GM20000 (cell line): Measurements from ENCODE around the gene CEP72.

Experiments used
- DNase-seq: peaks from one replicate; pipeline ENCODE4 v3.0.0; 2012; ENCODE audit warnings: low spot score
- TF ChIP-seq, protein P1 (sequence below): IDR thresholded peaks from 2 replicates; pipeline ENCODE4 v1.5.1; 2012; ENCODE audit warnings: mild to moderate bottlenecking, control low read depth; ENCODE audit errors: extremely low read depth, missing control alignments

Gene CEP72

DNA sequence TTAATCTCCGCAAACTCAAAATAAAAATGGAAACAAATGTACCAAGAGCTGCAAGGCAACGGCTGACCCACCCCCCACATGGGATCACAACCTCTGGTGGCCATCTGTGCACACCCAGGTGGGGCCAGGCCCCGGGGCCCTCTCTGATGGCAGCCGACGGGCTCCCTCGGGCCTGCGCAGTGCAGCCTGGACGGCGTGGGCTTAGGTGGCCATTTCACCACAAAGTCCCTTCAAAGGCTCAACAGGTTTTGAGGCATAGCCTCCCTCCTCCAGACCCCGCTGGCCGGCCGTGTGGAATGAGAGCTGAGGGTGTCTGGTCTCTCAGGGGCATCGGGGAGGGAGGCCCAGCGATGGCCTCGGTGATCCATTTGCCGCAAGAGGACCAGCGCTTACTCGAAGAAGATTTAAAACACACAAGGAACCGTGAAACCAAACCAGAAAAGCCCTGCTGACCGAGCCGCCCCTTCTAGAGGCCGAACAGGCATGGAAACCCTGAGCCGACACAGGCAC is 42.7 kb upstream of the CEP72 start:
- DNase-seq = no peak
- TF ChIP-seq, protein P1, sequence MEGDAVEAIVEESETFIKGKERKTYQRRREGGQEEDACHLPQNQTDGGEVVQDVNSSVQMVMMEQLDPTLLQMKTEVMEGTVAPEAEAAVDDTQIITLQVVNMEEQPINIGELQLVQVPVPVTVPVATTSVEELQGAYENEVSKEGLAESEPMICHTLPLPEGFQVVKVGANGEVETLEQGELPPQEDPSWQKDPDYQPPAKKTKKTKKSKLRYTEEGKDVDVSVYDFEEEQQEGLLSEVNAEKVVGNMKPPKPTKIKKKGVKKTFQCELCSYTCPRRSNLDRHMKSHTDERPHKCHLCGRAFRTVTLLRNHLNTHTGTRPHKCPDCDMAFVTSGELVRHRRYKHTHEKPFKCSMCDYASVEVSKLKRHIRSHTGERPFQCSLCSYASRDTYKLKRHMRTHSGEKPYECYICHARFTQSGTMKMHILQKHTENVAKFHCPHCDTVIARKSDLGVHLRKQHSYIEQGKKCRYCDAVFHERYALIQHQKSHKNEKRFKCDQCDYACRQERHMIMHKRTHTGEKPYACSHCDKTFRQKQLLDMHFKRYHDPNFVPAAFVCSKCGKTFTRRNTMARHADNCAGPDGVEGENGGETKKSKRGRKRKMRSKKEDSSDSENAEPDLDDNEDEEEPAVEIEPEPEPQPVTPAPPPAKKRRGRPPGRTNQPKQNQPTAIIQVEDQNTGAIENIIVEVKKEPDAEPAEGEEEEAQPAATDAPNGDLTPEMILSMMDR = no peak

DNA sequence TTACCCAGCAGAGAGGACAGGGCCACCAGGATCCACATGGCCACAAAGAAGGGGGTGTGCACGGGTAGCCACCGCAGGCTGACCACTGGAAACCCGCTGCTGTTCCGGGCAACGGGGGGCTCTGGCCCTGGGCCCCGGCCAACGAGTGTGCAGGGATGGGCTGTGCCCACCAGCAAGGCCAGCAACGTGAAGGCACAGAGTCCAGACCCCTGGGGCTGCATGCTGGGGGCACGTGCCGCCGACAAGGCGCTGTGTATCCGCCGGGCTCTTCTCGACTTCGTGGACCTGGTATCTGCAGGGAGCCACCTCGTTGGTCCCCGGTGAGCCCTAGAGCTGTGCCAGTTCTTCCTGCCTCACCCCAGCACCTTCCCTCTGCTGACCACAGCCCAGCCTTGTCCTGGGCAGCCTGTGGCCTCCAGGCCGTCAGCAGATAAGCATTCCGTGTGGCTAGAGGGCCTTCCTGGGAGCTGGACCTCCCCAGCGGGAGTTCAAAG is 42.2 kb upstream of the CEP72 start:
- no peak for DNase-seq
- TF ChIP-seq, protein P1 = no peak

DNA sequence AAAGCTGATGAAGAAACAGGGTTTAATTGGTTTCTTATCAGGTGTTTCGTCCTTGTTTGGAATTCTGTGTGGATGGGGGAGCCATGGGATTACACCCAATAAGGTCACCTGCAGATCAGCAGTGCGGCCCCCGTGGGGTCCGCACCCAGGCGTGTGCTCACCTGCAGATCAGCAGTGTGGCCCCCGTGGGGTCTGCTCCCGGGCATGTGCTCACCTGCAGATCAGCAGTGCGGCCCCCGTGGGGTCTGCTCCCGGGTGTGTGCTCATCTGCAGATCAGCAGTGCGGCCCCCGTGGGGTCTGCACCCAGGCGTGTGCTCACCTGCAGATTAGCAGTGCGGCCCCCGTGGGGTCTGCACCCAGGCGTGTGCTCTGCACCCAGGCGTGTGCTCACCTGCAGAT is 41.7 kb upstream of the CEP72 start:
- DNase-seq = no peak
- TF ChIP-seq, protein P1 = no peak

DNA sequence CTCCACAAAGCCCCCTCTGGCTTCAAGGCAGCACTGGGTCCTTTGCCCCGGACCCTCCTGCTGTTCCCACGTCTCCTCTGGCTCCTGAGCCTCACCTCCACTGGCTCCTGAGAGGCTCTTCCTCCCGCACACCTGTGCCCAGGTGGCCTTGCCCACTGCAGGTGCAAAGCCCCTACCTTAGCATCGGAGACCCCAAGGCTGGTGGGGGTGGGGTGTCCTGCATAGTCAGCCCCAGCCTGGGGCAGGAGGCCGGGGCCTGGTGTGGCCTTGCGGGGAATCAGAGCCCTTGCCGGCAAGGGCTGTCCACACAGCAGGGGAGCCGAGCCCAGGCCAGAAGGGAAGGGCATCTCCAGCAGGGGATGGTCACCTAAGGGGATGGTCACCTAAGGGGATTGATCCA is 41.3 kb upstream of the CEP72 start:
- TF ChIP-seq, protein P1 = no peak
- DNase-seq = no peak

DNA sequence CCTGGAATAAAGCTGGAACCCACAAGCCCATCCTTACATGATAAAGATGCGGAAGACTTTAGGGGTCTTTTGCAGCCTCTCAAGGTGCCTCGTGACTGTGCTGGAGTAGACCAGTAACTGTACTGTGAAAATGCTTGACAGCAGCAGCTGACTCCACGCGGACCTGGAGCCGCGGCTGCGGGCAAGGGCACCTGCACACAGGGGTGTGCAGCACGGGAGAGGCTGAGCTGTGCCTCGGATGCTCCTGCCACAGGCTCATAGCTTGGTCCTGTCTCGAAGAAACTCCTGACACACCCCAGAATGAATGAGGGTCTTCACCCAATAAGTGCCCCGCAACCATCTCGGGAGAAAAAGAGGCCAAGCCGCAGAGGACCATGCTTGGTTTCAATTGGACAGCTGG is 40.3 kb upstream of the CEP72 start:
- TF ChIP-seq, protein P1 = no peak
- no peak for DNase-seq

DNA sequence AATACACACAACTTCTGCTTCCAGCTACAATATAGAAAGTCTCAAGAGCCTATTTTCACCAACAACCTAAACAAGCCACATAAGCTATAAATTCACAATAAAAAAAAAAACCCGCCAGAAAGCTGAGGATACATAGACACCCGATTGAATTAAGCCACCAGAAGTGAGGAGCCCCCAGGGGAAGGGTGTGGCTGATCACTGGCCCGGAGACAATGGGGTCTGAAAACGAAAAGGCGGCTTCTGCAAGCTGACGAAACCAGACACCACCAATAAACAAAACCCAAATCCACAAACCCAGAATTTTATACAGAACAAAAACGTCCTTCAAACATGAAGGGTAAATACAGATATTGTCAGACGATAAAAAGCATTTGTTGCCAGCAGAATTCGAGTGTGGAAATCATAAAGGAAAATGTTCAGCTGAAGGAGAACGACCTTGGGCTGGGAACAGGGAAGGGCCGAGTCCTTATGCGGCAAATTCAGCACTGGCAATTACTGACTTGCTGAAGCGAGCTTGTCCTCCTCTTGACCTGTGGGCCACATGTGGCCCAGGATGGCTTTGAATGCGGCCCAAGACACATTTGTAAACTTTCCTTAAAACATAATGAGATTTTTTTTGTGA is 39.6 kb upstream of the CEP72 start:
- no peak for DNase-seq

DNA sequence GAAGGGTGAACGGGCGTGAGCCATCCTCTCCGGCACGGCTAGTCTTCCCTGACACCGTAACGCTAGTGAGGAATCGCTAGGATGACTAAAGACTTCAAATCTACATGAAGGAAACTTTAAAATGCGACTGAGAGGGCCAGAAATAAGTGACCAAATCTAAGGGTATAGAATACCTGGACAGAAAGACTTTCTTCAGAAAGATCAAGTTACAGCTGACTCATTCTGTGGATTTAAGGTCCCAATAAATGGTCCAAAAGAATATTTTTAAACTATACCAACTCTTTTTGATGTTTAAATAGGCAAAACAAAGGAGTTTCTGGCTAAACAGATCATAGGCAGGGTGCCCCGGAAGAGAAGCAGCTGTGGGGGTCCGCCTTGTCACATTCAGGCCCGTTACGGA is 38.9 kb upstream of the CEP72 start:
- TF ChIP-seq, protein P1 = no peak
- DNase-seq = no peak

More for the DNA sequence above, 39.6 kb upstream of the CEP72 start:
- TF ChIP-seq, protein P1 = no peak
